HFF-Myc (cell line): ENCODE data around the gene MARCOL.
"Not testable (repeated sequence)": the region's sequence is repeated elsewhere in the genome, so short reads cannot be mapped to it uniquely, and the experiment has no call there.

ENCODE experiments used
- DNase-seq: peaks from one replicate; pipeline ENCODE4 v3.0.0-alpha.2; 2011; ENCODE audit warnings: low read depth; ENCODE audit errors: extremely low read depth
- H3K4me3 ChIP-seq: replicated peaks from 2 replicates; pipeline ENCODE4 v1.5.1; 2011; ENCODE audit warnings: low read depth, mild to moderate bottlenecking, control low read depth, low read length
- CTCF ChIP-seq: IDR thresholded peaks from 2 replicates; pipeline ENCODE4 v1.5.1; 2012; ENCODE audit warnings: mild to moderate bottlenecking, low read depth, low read length, control low read depth; ENCODE audit errors: missing control alignments

The MARCOL gene

GRCh38 chr5:148261221-148261620 lies 22.9 kb downstream of the MARCOL start:
- no peak for TF ChIP-seq CTCF
- H3K4me3 ChIP-seq, result no peak overlapping the region
- DNase-seq, result no peak

GRCh38 chr5:148267962-148268361 lies 29.6 kb downstream of the MARCOL start:
- no peak for TF ChIP-seq CTCF
- no peak for DNase-seq
- H3K4me3 ChIP-seq, result no peak overlapping the region

GRCh38 chr5:148268566-148268965 lies 30.2 kb downstream of the MARCOL start, which contains the start of gene SPINK13:
Gene SPINK13, plus strand, starts transcription at chr5:148268794. Its CDS starts 1,279 bp downstream, at chr5:148270073.
- H3K4me3 ChIP-seq, result no peak within 1 kb of the TSS
- TF ChIP-seq CTCF, result no peak
- DNase-seq, result no peak

- not testable (repeated sequence) for H3K4me3 ChIP-seq, DNase-seq
Measured at GRCh38 chr5:148275129-148275528, 36.8 kb downstream of the MARCOL start.

- not testable (repeated sequence) for H3K4me3 ChIP-seq, DNase-seq
Measured at GRCh38 chr5:148280893-148281292, 42.6 kb downstream of the MARCOL start.

- not testable (repeated sequence) for H3K4me3 ChIP-seq, DNase-seq
Measured at GRCh38 chr5:148281336-148281735, 43.0 kb downstream of the MARCOL start.

GRCh38 chr5:148290271-148291195 lies 52.2 kb downstream of the MARCOL start:
- no peak overlapping the region for H3K4me3 ChIP-seq
- DNase-seq, result no peak
- peak; percentile 24 for TF ChIP-seq CTCF
